Neural cell (in vitro differentiated cells): ENCODE data around the gene VCP.

Experiments used
- CTCF ChIP-seq: fragments of 450-650 bp; IDR thresholded peaks from 2 replicates; pipeline ENCODE4 v1.5.1; 2014; ENCODE audit warnings: antibody characterized with exemption, mild to moderate bottlenecking, moderate library complexity; ENCODE audit not compliant: poor library complexity, severe bottlenecking
- EZH2 ChIP-seq: fragments of 200-600, 300-800 bp; shearing (Covaris generic), sonication (generic); IDR thresholded peaks from 2 replicates; pipeline ENCODE4 v1.6.1; 2014; ENCODE audit warnings: antibody characterized with exemption, low read length, borderline replicate concordance, mild to moderate bottlenecking; ENCODE audit not compliant: insufficient read depth, poor library complexity, severe bottlenecking
- MXI1 ChIP-seq: fragments of 450-650 bp; conservative IDR thresholded peaks from 2 replicates; pipeline ENCODE4 v1.6.1; 2014; ENCODE audit warnings: antibody characterized with exemption, mild to moderate bottlenecking; ENCODE audit not compliant: poor library complexity, severe bottlenecking
- POLR2AphosphoS5 ChIP-seq: IDR thresholded peaks from 2 replicates; pipeline ENCODE4 v1.6.1; 2012
- TAF1 ChIP-seq: IDR thresholded peaks from 2 replicates; pipeline ENCODE4 v1.6.1; 2012; ENCODE audit warnings: low read depth

GRCh38 chr9:35108461-35108860, 36.0 kb upstream of the VCP start:
- TF ChIP-seq CTCF (no peak), TAF1 (no peak), EZH2 (no peak), MXI1 (no peak), POLR2AphosphoS5 (no peak)
